HCT116 (cell line): ENCODE measurements around the gene TFIP11. TPM values are rescaled to one million over a fixed set of nuclear protein-coding genes. Genes with fewer than 3 reads are reported as not detected.

Experiments
- ATAC-seq: fragments of 200-7000 bp; cut with Tn5 transposase; 2 replicates; pipeline ENCODE4 v1.9.1; 2020; ENCODE audit warnings: mild to moderate bottlenecking, moderate library complexity
- BruUV-seq: library from RNA; stranded (reverse); fragments of 400-500 nt; replicated peaks from 2 replicates; lab custom pipeline; 2021; lab: Mats Ljungman, UMichigan
- CTCF ChIA-PET: fragments of 300-600 bp; sonication (Branson Sonifier 250); formaldehyde crosslinking; loops from one replicate; lab custom pipeline; 2021; ENCODE audit warnings: antibody characterized with exemption; lab: Charles Lee
- POLR2A ChIA-PET: fragments of 300-600, 350-600 bp; sonication (Branson Sonifier 250); formaldehyde crosslinking; loops from one replicate; lab custom pipeline; 2021; ENCODE audit warnings: antibody characterized with exemption; lab: Charles Lee
- RAD21 ChIA-PET, 2 experiments: fragments of 300-600 bp; sonication (Branson Sonifier 250); formaldehyde crosslinking; loops; one replicate each; lab custom pipeline; 2023; ENCODE audit warnings: low total read pairs in 2 of 2; ENCODE audit not compliant: uncharacterized antibody in 2 of 2, unreplicated experiment in 2 of 2, low non-redundant PET in 1 of 2; lab: Charles Lee
- DNase-seq: peaks from one replicate; pipeline ENCODE4 v3.0.0-alpha.2; 2010; ENCODE audit warnings: low read depth, low spot score
- H2AFZ ChIP-seq: fragments of 200-600 bp; shearing (Covaris generic), sonication (generic); 2 replicates; pipeline ENCODE4 v1.6.1; 2017; ENCODE audit warnings: low read depth, mixed run types, mixed read lengths, antibody characterized with exemption, low read length; ENCODE audit not compliant: poor library complexity, severe bottlenecking
- H3K27ac ChIP-seq: 2 replicates; pipeline ENCODE4 v1.5.1; 2012; ENCODE audit warnings: low read depth, low read length
- H3K27me3 ChIP-seq: fragments of 200-600 bp; sonication (generic); 2 replicates; pipeline ENCODE4 v1.6.1; 2016; ENCODE audit warnings: mixed run types, low read length, mixed read lengths; ENCODE audit not compliant: insufficient read depth
- H3K36me3 ChIP-seq, 2 experiments: fragments of 200-500 bp in 1 of 2; fragments of 200-600 bp in 1 of 2; sonication (Bioruptor generic) in 1 of 2; sonication (generic) in 1 of 2; 2 replicates each; pipeline versions ENCODE4 v1.5.1 to v1.6.1; 2014 to 2016; ENCODE audit warnings: low read length in 2 of 2, inconsistent platforms in 1 of 2, mixed read lengths in 1 of 2, mixed run types in 1 of 2; ENCODE audit not compliant: insufficient read depth in 2 of 2, control insufficient read depth in 1 of 2
- H3K4me1 ChIP-seq, 2 experiments: fragments of 200-600 bp in 1 of 2; sonication (generic) in 1 of 2; 2 replicates each; pipeline versions ENCODE4 v1.5.1 to v1.6.1; 2012 to 2017; ENCODE audit warnings: low read length in 2 of 2, inconsistent platforms in 1 of 2, mild to moderate bottlenecking in 1 of 2, mixed read lengths in 1 of 2, mixed run types in 1 of 2, moderate library complexity in 1 of 2; ENCODE audit not compliant: insufficient read depth in 2 of 2, control insufficient read depth in 1 of 2
- H3K4me2 ChIP-seq: fragments of 200-600 bp; sonication (generic); 2 replicates; pipeline ENCODE4 v1.6.1; 2017; ENCODE audit warnings: mixed run types, low read length, mixed read lengths
- H3K4me3 ChIP-seq, 2 experiments: fragments of 200-600 bp in 1 of 2; sonication (generic) in 1 of 2; replicated peaks in 1 of 2; 2 replicates each; pipeline ENCODE4 v1.5.1; 2011 to 2016; ENCODE audit warnings: low read length in 2 of 2, control low read depth in 1 of 2, low read depth in 1 of 2, mild to moderate bottlenecking in 1 of 2, mixed read lengths in 1 of 2, mixed run types in 1 of 2
- H3K79me2 ChIP-seq: fragments of 200-600 bp; sonication (generic); 2 replicates; pipeline ENCODE4 v1.6.1; 2017; ENCODE audit warnings: mild to moderate bottlenecking, mixed run types, low read length, moderate library complexity, mixed read lengths; ENCODE audit not compliant: insufficient read depth
- H3K9ac ChIP-seq: fragments of 200-600 bp; sonication (generic); 2 replicates; pipeline ENCODE4 v1.6.1; 2016; ENCODE audit warnings: low read length, mixed read lengths
- H3K9me2 ChIP-seq: fragments of 200-600 bp; sonication (generic), shearing (Covaris generic); 2 replicates; pipeline ENCODE4 v1.6.1; 2017; ENCODE audit warnings: mixed run types, mild to moderate bottlenecking, moderate library complexity; ENCODE audit not compliant: insufficient read depth
- H3K9me3 ChIP-seq, 2 experiments: fragments of 200-500 bp in 1 of 2; fragments of 200-600 bp in 1 of 2; sonication (Bioruptor generic) in 1 of 2; sonication (generic) in 1 of 2; 2 replicates each; pipeline ENCODE4 v1.6.1; 2014 to 2017; ENCODE audit warnings: low read length in 2 of 2, mixed read lengths in 2 of 2, inconsistent platforms in 1 of 2, low read depth in 1 of 2, mild to moderate bottlenecking in 1 of 2, mixed run types in 1 of 2, moderate library complexity in 1 of 2; ENCODE audit not compliant: control insufficient read depth in 1 of 2, insufficient read depth in 1 of 2
- H4K20me1 ChIP-seq: fragments of 200-600 bp; sonication (generic), shearing (Covaris generic); 2 replicates; pipeline ENCODE4 v1.6.1; 2017; ENCODE audit warnings: mixed run types, mild to moderate bottlenecking, moderate library complexity; ENCODE audit not compliant: insufficient read depth
- ATF3 ChIP-seq: IDR thresholded peaks from 2 replicates; pipeline ENCODE4 v1.6.1; 2012
- CBX3 ChIP-seq: IDR thresholded peaks from 2 replicates; pipeline ENCODE4 v1.6.1; 2012; ENCODE audit warnings: low read depth
- CEBPB ChIP-seq: IDR thresholded peaks from 2 replicates; pipeline ENCODE4 v1.6.1; 2012; ENCODE audit warnings: low read depth
- CTCF ChIP-seq, 3 experiments: fragments of 200-600 bp in 1 of 3; sonication (generic) in 1 of 3; IDR thresholded peaks in 2 of 3; conservative IDR thresholded peaks in 1 of 3; 2 replicates each; pipeline ENCODE4 v1.5.1; 2012 to 2017; ENCODE audit warnings: low read depth in 2 of 3, low read length in 2 of 3, antibody characterized with exemption in 1 of 3, borderline replicate concordance in 1 of 3, control low read depth in 1 of 3, mild to moderate bottlenecking in 1 of 3, mixed read lengths in 1 of 3, mixed run types in 1 of 3, moderate library complexity in 1 of 3; ENCODE audit not compliant: insufficient read depth in 1 of 3
- EGR1 ChIP-seq: IDR thresholded peaks from 2 replicates; pipeline ENCODE4 v1.6.1; 2012; ENCODE audit warnings: low read depth
- ELF1 ChIP-seq: IDR thresholded peaks from 2 replicates; pipeline ENCODE4 v1.6.1; 2012; ENCODE audit warnings: low read depth, borderline replicate concordance
- EZH2 ChIP-seq: fragments of 200-600 bp; sonication (generic); IDR thresholded peaks from 2 replicates; pipeline ENCODE4 v1.6.1; 2017; ENCODE audit warnings: antibody characterized with exemption, mixed run types
- EZH2phosphoT487 ChIP-seq: fragments of 200-600 bp; IDR thresholded peaks from 2 replicates; pipeline ENCODE4 v1.6.1; 2018; ENCODE audit warnings: antibody characterized with exemption, borderline replicate concordance
- FOSL1 ChIP-seq: IDR thresholded peaks from 2 replicates; pipeline ENCODE4 v1.6.1; 2012; ENCODE audit warnings: low read depth
- JUND ChIP-seq: IDR thresholded peaks from 2 replicates; pipeline ENCODE4 v1.6.1; 2012
- MAX ChIP-seq: IDR thresholded peaks from 2 replicates; pipeline ENCODE4 v1.6.1; 2012
- POLR2A ChIP-seq: IDR thresholded peaks from 2 replicates; pipeline ENCODE4 v1.7.0; 2011; ENCODE audit warnings: borderline replicate concordance; ENCODE audit not compliant: insufficient read depth, insufficient read length; ENCODE audit errors: extremely low read depth
- REST ChIP-seq: IDR thresholded peaks from 2 replicates; pipeline ENCODE4 v1.6.1; 2012; ENCODE audit warnings: low read depth
- SP1 ChIP-seq: IDR thresholded peaks from 2 replicates; pipeline ENCODE4 v1.6.1; 2012; ENCODE audit warnings: low read depth
- SRF ChIP-seq: IDR thresholded peaks from 2 replicates; pipeline ENCODE4 v1.6.1; 2012; ENCODE audit warnings: low read depth
- TCF7L2 ChIP-seq: IDR thresholded peaks from 2 replicates; pipeline ENCODE4 v1.7.0; 2011; ENCODE audit warnings: borderline replicate concordance, inconsistent platforms; ENCODE audit not compliant: insufficient read depth, insufficient read length; ENCODE audit errors: extremely low read depth
- YY1 ChIP-seq: IDR thresholded peaks from 2 replicates; pipeline ENCODE4 v1.6.1; 2011; ENCODE audit warnings: low read length, low read depth, moderate library complexity, mild to moderate bottlenecking; ENCODE audit not compliant: insufficient replicate concordance; ENCODE audit errors: extremely low read depth
- ZFX ChIP-seq: fragments of 450-650 bp; IDR thresholded peaks from 2 replicates; pipeline ENCODE4 v1.6.1; 2017
- ZNF274 ChIP-seq: fragments of 200-500 bp; sonication (Bioruptor generic); IDR thresholded peaks from 2 replicates; pipeline ENCODE4 v1.6.1; 2014; ENCODE audit warnings: mild to moderate bottlenecking, low read depth, low read length, inconsistent platforms
- intact Hi-C: fragments of 100-400 bp; cut with micrococcal nuclease; formaldehyde crosslinking; loops from 2 replicates; pipeline ENCODE4 v1.10.0; 2022
- total RNA-seq: library from RNA; stranded (reverse); gene quantifications from one replicate; pipeline ENCODE4 v1.2.1, GENCODE V29; 2021; ENCODE audit not compliant: unreplicated experiment

The TFIP11 gene
- total RNA-seq, 1 experiment from 2014 or later: 28.1 TPM

GRCh38 chr22:26487996-26488395 lies 24.3 kb downstream of the TFIP11 start:
- no TSS peak for BruUV-seq
- no peak overlapping the region for H3K4me2 ChIP-seq
- no peaks in the 10 kb centered on the region for H4K20me1 ChIP-seq
- H3K9me2 ChIP-seq: no peaks in the 10 kb centered on the region
- no peaks in the 10 kb centered on the region for H3K9me3 ChIP-seq
- peaks cover 45% of the 10 kb centered on the region for H3K79me2 ChIP-seq
- H3K36me3 ChIP-seq: peaks cover 37 to 48% of the 10 kb centered on the region in 2 experiments
- ChIA-PET POLR2A (no interaction called here), RAD21 (no interaction called here)
- H3K27ac ChIP-seq: no peak overlapping the region
- H3K4me1 ChIP-seq: peaks cover 7 to 10% of the 10 kb centered on the region in 2 experiments
- intact Hi-C loops: no loop called here
- no peak overlapping the region for H2AFZ ChIP-seq
- TF ChIP-seq EZH2 (no peak), ZNF274 (no peak), YY1 (no peak), CTCF (IDR thresholded peaks at IDR 0.05 in 2 of 3, conservative IDR thresholded peaks at IDR 0.05 in 1 of 3; ENCODE audit: borderline replicate concordance in 1 of 3, insufficient read depth in 1 of 3, low read depth in 2 of 3, low read length in 2 of 3) (no peak), CBX3 (no peak), TCF7L2 (no peak), SP1 (no peak), POLR2A (no peak), FOSL1 (no peak), ATF3 (no peak), ELF1 (no peak), CEBPB (no peak), EZH2phosphoT487 (no peak), JUND (no peak), EGR1 (no peak), SRF (no peak), MAX (no peak), ZFX (no peak), REST (no peak)
- TF ChIP-seq, all 23 proteins: peak for 0
- ATAC-seq: no peak
- no peaks in the 10 kb centered on the region for H3K27me3 ChIP-seq
- H3K9ac ChIP-seq: no peak overlapping the region
- no peak overlapping the region for H3K4me3 ChIP-seq
- CTCF ChIA-PET: no interaction called here
- no peak for DNase-seq
